ENCODE data around the gene ECHDC3.
"Not testable (repeated sequence)": the region's sequence is repeated elsewhere in the genome, so short reads cannot be mapped to it uniquely, and the experiment has no call there.

The ECHDC3 gene

GRCh38 chr10:11725912-11726311, 16.3 kb upstream of the ECHDC3 start:
- DNase-seq (ENCODE audit: low read depth) = no peak
- H3K4me3 ChIP-seq (ENCODE audit: low read length) = no peak overlapping the region
- TF ChIP-seq CTCF (conservative IDR thresholded peaks at IDR 0.05; ENCODE audit: low read length) = no peak

- H3K4me3 ChIP-seq (ENCODE audit: low read length) = no peak overlapping the region
- TF ChIP-seq CTCF (conservative IDR thresholded peaks at IDR 0.05; ENCODE audit: low read length) = no peak
- DNase-seq (ENCODE audit: low read depth) = no peak
Observed at GRCh38 chr10:11727563-11727962, 14.6 kb upstream of the ECHDC3 start.

- no peak for TF ChIP-seq CTCF (conservative IDR thresholded peaks at IDR 0.05; ENCODE audit: low read length)
- H3K4me3 ChIP-seq (ENCODE audit: low read length) = no peak overlapping the region
- no peak for DNase-seq (ENCODE audit: low read depth)
Observed at GRCh38 chr10:11728353-11728752, 13.8 kb upstream of the ECHDC3 start.

GRCh38 chr10:11729790-11730315, 12.3 kb upstream of the ECHDC3 start:
- H3K4me3 ChIP-seq (ENCODE audit: low read length) = no peak overlapping the region
- no peak for DNase-seq (ENCODE audit: low read depth)
- no peak for TF ChIP-seq CTCF (conservative IDR thresholded peaks at IDR 0.05; ENCODE audit: low read length)

- no peak for TF ChIP-seq CTCF (conservative IDR thresholded peaks at IDR 0.05; ENCODE audit: low read length)
- H3K4me3 ChIP-seq (ENCODE audit: low read length) = no peak overlapping the region
- no peak for DNase-seq (ENCODE audit: low read depth)
Observed at GRCh38 chr10:11730779-11731178, 11.4 kb upstream of the ECHDC3 start.

- not testable (repeated sequence) for DNase-seq (ENCODE audit: low read depth); H3K4me3 ChIP-seq (ENCODE audit: low read length)
Observed at GRCh38 chr10:11736767-11737166, 5.4 kb upstream of the ECHDC3 start.

- DNase-seq (ENCODE audit: low read depth); H3K4me3 ChIP-seq (ENCODE audit: low read length): not testable (repeated sequence)
Observed at GRCh38 chr10:11737258-11738032, 4.7 kb upstream of the ECHDC3 start.

- TF ChIP-seq CTCF (conservative IDR thresholded peaks at IDR 0.05; ENCODE audit: low read length) = no peak
- no peak for DNase-seq (ENCODE audit: low read depth)
- no peak overlapping the region for H3K4me3 ChIP-seq (ENCODE audit: low read length)
Observed at GRCh38 chr10:11740907-11741306, 1.3 kb upstream of the ECHDC3 start.
